Liver (tissue), 9 donors: ENCODE results near the gene FAM219A. TPM values are rescaled to one million over a fixed set of nuclear protein-coding genes. Genes with fewer than 3 reads are reported as not detected.

Experiments
- DNase-seq: peaks from one replicate; pipeline ENCODE4 v3.0.0-alpha.2; 2017; ENCODE audit warnings: low spot score
- H3K27ac ChIP-seq, 2 donors: one replicate each; pipeline ENCODE4 v1.7.0; 2013; ENCODE audit warnings: inconsistent platforms in 2 of 2, low read length in 2 of 2, control low read depth in 1 of 2, low read depth in 1 of 2, mild to moderate bottlenecking in 1 of 2
- H3K27me3 ChIP-seq, 4 donors: one replicate each; pipeline versions ENCODE4 v1.6.1 to v1.7.0; 2013; ENCODE audit warnings: low read length in 3 of 4, inconsistent platforms in 1 of 4, mild to moderate bottlenecking in 1 of 4, moderate library complexity in 1 of 4; ENCODE audit not compliant: control insufficient read depth in 4 of 4, insufficient read depth in 4 of 4
- H3K36me3 ChIP-seq, 4 donors: one replicate each; pipeline versions ENCODE4 v1.6.1 to v1.7.0; 2013; ENCODE audit warnings: low read length in 3 of 4, mild to moderate bottlenecking in 3 of 4, low read depth in 1 of 4, moderate library complexity in 1 of 4; ENCODE audit not compliant: control insufficient read depth in 4 of 4, insufficient read depth in 3 of 4
- H3K4me1 ChIP-seq, 4 donors: one replicate each; pipeline versions ENCODE4 v1.6.1 to v1.7.0; 2013; ENCODE audit warnings: low read length in 3 of 4, mild to moderate bottlenecking in 3 of 4, moderate library complexity in 1 of 4; ENCODE audit not compliant: control insufficient read depth in 4 of 4, insufficient read depth in 4 of 4
- H3K4me3 ChIP-seq, 3 donors: one replicate each; pipeline versions ENCODE4 v1.6.1 to v1.7.0; 2013; ENCODE audit warnings: low read length in 3 of 3, control low read depth in 1 of 3, low read depth in 1 of 3, mild to moderate bottlenecking in 1 of 3
- H3K9ac ChIP-seq, 2 donors: one replicate each; pipeline ENCODE4 v1.7.0; 2013; ENCODE audit warnings: low read length in 2 of 2, mild to moderate bottlenecking in 2 of 2, moderate library complexity in 2 of 2, control low read depth in 1 of 2, low read depth in 1 of 2
- H3K9me3 ChIP-seq, 4 donors: one replicate each; pipeline versions ENCODE4 v1.6.1 to v1.7.0; 2013; ENCODE audit warnings: low read length in 3 of 4; ENCODE audit not compliant: control insufficient read depth in 4 of 4
- ATF3 ChIP-seq: IDR thresholded peaks from 2 replicates; pipeline ENCODE4 v1.6.1; 2016; ENCODE audit warnings: antibody characterized with exemption
- CTCF ChIP-seq: fragments of 150-350 bp; IDR thresholded peaks from 2 replicates; pipeline ENCODE4 v1.5.1; 2017; ENCODE audit warnings: improper control_type of control experiment, low read depth, low read length; ENCODE audit not compliant: missing input control
- EGR1 ChIP-seq, 2 donors: IDR thresholded peaks; 2 replicates each; pipeline ENCODE4 v1.6.1; 2016 to 2018; ENCODE audit warnings: antibody characterized with exemption in 2 of 2, low read depth in 2 of 2
- FOXA1 ChIP-seq: IDR thresholded peaks from 2 replicates; pipeline ENCODE4 v1.6.1; 2016; ENCODE audit warnings: antibody characterized with exemption
- FOXA2 ChIP-seq: IDR thresholded peaks from 2 replicates; pipeline ENCODE4 v1.6.1; 2016; ENCODE audit warnings: antibody characterized with exemption
- GABPA ChIP-seq, 2 donors: IDR thresholded peaks in 1 of 2; conservative IDR thresholded peaks in 1 of 2; 2 replicates each; pipeline ENCODE4 v1.6.1; 2016; ENCODE audit warnings: antibody characterized with exemption in 2 of 2, mild to moderate bottlenecking in 1 of 2, moderate library complexity in 1 of 2
- HNF4A ChIP-seq, 2 donors: conservative IDR thresholded peaks; 2 replicates each; pipeline ENCODE4 v1.6.1; 2016; ENCODE audit warnings: antibody characterized with exemption in 2 of 2, mild to moderate bottlenecking in 2 of 2
- HNF4G ChIP-seq: IDR thresholded peaks from 2 replicates; pipeline ENCODE4 v1.6.1; 2016; ENCODE audit warnings: antibody characterized with exemption
- JUND ChIP-seq, 2 donors: IDR thresholded peaks; 2 replicates each; pipeline ENCODE4 v1.6.1; 2016; ENCODE audit warnings: antibody characterized with exemption in 2 of 2
- MAX ChIP-seq: IDR thresholded peaks from 2 replicates; pipeline ENCODE4 v1.6.1; 2016; ENCODE audit warnings: antibody characterized with exemption
- NR2F2 ChIP-seq: IDR thresholded peaks from 2 replicates; pipeline ENCODE4 v1.6.1; 2016; ENCODE audit warnings: antibody characterized with exemption
- RAD21 ChIP-seq, 2 donors: IDR thresholded peaks; 2 replicates each; pipeline ENCODE4 v1.6.1; 2016; ENCODE audit warnings: antibody characterized with exemption in 2 of 2, mild to moderate bottlenecking in 2 of 2
- REST ChIP-seq: IDR thresholded peaks from 2 replicates; pipeline ENCODE4 v1.6.1; 2016; ENCODE audit warnings: antibody characterized with exemption, mild to moderate bottlenecking
- RXRA ChIP-seq, 2 donors: IDR thresholded peaks; 2 replicates each; pipeline ENCODE4 v1.6.1; 2017 to 2018; ENCODE audit warnings: antibody characterized with exemption in 2 of 2, mild to moderate bottlenecking in 1 of 2
- SP1 ChIP-seq: IDR thresholded peaks from 2 replicates; pipeline ENCODE4 v1.6.1; 2018; ENCODE audit warnings: antibody characterized with exemption, mild to moderate bottlenecking
- TAF1 ChIP-seq: conservative IDR thresholded peaks from 2 replicates; pipeline ENCODE4 v1.6.1; 2016; ENCODE audit warnings: antibody characterized with exemption, mild to moderate bottlenecking
- YY1 ChIP-seq: IDR thresholded peaks from 2 replicates; pipeline ENCODE4 v1.6.1; 2016; ENCODE audit warnings: antibody characterized with exemption, mild to moderate bottlenecking
- ZBTB33 ChIP-seq: IDR thresholded peaks from 2 replicates; pipeline ENCODE4 v1.6.1; 2016; ENCODE audit warnings: antibody characterized with exemption
- WGBS: extraction: QIAGEN DNeasy Blood & Tissue Kit; methylation state at CpG from one replicate; pipeline ENCODE4 v1.1.7; 2013; 5-methylcytosine and 5-hydroxymethylcytosine counted together
- polyA plus RNA-seq, 2 donors: library from polyadenylated mRNA; stranded (reverse) in 1 of 2; unstranded in 1 of 2; fragments of 200-250 nt in 1 of 2; fragments of >200 nt in 1 of 2; fragmentation: Nextera tagmentation in 1 of 2; extraction: Ambion mirVana in 1 of 2; gene quantifications; one replicate each; pipeline versions ENCODE4 v1.2.1 to v1.2.3, GENCODE V29; 2013 to 2015
- total RNA-seq, 2 donors: library from RNA; depleted of rRNA; stranded (reverse); fragments of >200 nt; gene quantifications; one replicate each; pipeline ENCODE4 v1.2.3, GENCODE V29; 2014
- donor health status: healthy.
- donor health status: healthy.
- donor health status: healthy.
- donor health status: healthy.
- donor health status: healthy.

Gene FAM219A
- total and polyA plus RNA-seq, 4 donors, result 1.6 to 3.6 (median 2.4) TPM

GRCh38 chr9:34479431-34479866 is 21.1 kb upstream of the FAM219A start (continued):
- TF ChIP-seq REST (no peak), MAX (no peak), HNF4G (no peak), HNF4A (conservative IDR thresholded peaks at IDR 0.05) (no peak), GABPA (IDR thresholded peaks at IDR 0.05 in 1 of 2, conservative IDR thresholded peaks at IDR 0.05 in 1 of 2) (no peak)

GRCh38 chr9:34477541-34477940 is 19.2 kb upstream of the FAM219A start:
- no peak for TF ChIP-seq CTCF
- TF ChIP-seq RXRA (IDR thresholded peaks at IDR 0.05), result no peak
- TF ChIP-seq ZBTB33, result no peak
- TF ChIP-seq YY1, result no peak
- TF ChIP-seq GABPA (IDR thresholded peaks at IDR 0.05 in 1 of 2, conservative IDR thresholded peaks at IDR 0.05 in 1 of 2), result no peak
- no peak for TF ChIP-seq EGR1 (IDR thresholded peaks at IDR 0.05; ENCODE audit: low read depth in 2 of 2)
- TF ChIP-seq SP1, result no peak
- TF ChIP-seq ATF3, result no peak
- no peak for TF ChIP-seq FOXA1
- no peak for TF ChIP-seq NR2F2
- no peak for TF ChIP-seq JUND (IDR thresholded peaks at IDR 0.05)
- no peak for TF ChIP-seq HNF4A (conservative IDR thresholded peaks at IDR 0.05)
- TF ChIP-seq RAD21 (IDR thresholded peaks at IDR 0.05), result no peak
- TF ChIP-seq TAF1, result no peak
- no peak for TF ChIP-seq HNF4G
- TF ChIP-seq REST, result no peak
- TF ChIP-seq MAX, result no peak
- no peak for TF ChIP-seq FOXA2
- no peak overlapping the region for H3K4me3 ChIP-seq
- no peaks in the 10 kb centered on the region for H3K9me3 ChIP-seq
- 62% methylated on average over 1 of the region's 1 CpG for WGBS
- H3K27ac ChIP-seq, result no peak overlapping the region
- H3K27me3 ChIP-seq, result no peaks in the 10 kb centered on the region
- no peak overlapping the region for H3K9ac ChIP-seq
- H3K36me3 ChIP-seq, result no peaks in the 10 kb centered on the region
- no peak for DNase-seq
- no peaks in the 10 kb centered on the region for H3K4me1 ChIP-seq
